ENCODE measurements around the gene TPCN2. TPM values are rescaled to one million over a fixed set of nuclear protein-coding genes. Genes with fewer than 3 reads are reported as not detected.

TPCN2 gene
- polyA plus RNA-seq, 3 donors = 29.3 to 52.8 (median 31.5) TPM

- no peak for TF ChIP-seq CTCF (IDR thresholded peaks at IDR 0.05)
- no peaks in the 10 kb centered on the region for H3K4me1 ChIP-seq (ENCODE audit: control insufficient read depth in 1 of 2, insufficient read depth in 2 of 2, low read length in 2 of 2)
- DNase-seq = no peak
- no peaks in the 10 kb centered on the region for H3K79me2 ChIP-seq (ENCODE audit: insufficient read depth, low read length)
- no peak overlapping the region for H3K9ac ChIP-seq (ENCODE audit: insufficient read depth, low read length, poor library complexity, severe bottlenecking)
- no peak overlapping the region for H3K4me2 ChIP-seq (replicated peaks; ENCODE audit: extremely low read depth, low read length, poor library complexity, severe bottlenecking)
- no peaks in the 10 kb centered on the region for H3K27me3 ChIP-seq (ENCODE audit: control insufficient read depth in 2 of 2, insufficient read depth in 2 of 2, low read length in 2 of 2)
- intact Hi-C loops (cut with micrococcal nuclease) = no loop called here
- Mint-ChIP-seq H3K9me3 (peaks cover 2 to 12% (median 7%) of the 10 kb centered on the region in 7 donors), H3K27me3 (ENCODE audit: low read depth in 3 of 3) (peaks cover 0 to 7% (median 5%) of the 10 kb centered on the region in 3 donors), H3K4me3 (no peak overlapping the region), H3K4me1 (no peaks in the 10 kb centered on the region), H3K36me3 (no peaks in the 10 kb centered on the region), H3K27ac (no peak overlapping the region)
- H4K20me1 ChIP-seq (ENCODE audit: insufficient read depth, low read length) = no peaks in the 10 kb centered on the region
- H3K36me3 ChIP-seq (replicated peaks in 1 of 2; ENCODE audit: control insufficient read depth in 1 of 2, insufficient read depth in 2 of 2, low read length in 2 of 2) = no peaks in the 10 kb centered on the region
- peaks cover 0 to 10% of the 10 kb centered on the region in 2 donors for H3K9me3 ChIP-seq (replicated peaks in 1 of 2; ENCODE audit: control insufficient read depth in 1 of 2, insufficient read depth in 1 of 2, low read length in 2 of 2)
- H2AFZ ChIP-seq (ENCODE audit: insufficient read depth, low read depth, low read length, poor library complexity, severe bottlenecking) = no peak overlapping the region
- no peak overlapping the region for H3K4me3 ChIP-seq (replicated peaks in 1 of 3; ENCODE audit: low read depth in 2 of 3, low read length in 3 of 3)
- 97% methylated on average over 6 of the region's 6 CpGs for WGBS (ENCODE audit: insufficient coverage)
- no peak overlapping the region for H3K27ac ChIP-seq (ENCODE audit: low read depth in 1 of 2, low read length in 2 of 2)
Observed at GRCh38 chr11:69110451-69110850, 61.7 kb downstream of the TPCN2 start.

- H3K27ac ChIP-seq (ENCODE audit: low read depth in 1 of 2, low read length in 2 of 2) = no peak overlapping the region
- H3K4me1 ChIP-seq (ENCODE audit: control insufficient read depth in 1 of 2, insufficient read depth in 2 of 2, low read length in 2 of 2) = no peaks in the 10 kb centered on the region
- H3K4me3 Mint-ChIP-seq = no peak overlapping the region
- H3K4me3 ChIP-seq (replicated peaks in 1 of 3; ENCODE audit: low read depth in 2 of 3, low read length in 3 of 3) = no peak overlapping the region
- no peaks in the 10 kb centered on the region for H4K20me1 ChIP-seq (ENCODE audit: insufficient read depth, low read length)
- intact Hi-C loops (cut with micrococcal nuclease) = no loop called here
- no peaks in the 10 kb centered on the region for H3K36me3 ChIP-seq (replicated peaks in 1 of 2; ENCODE audit: control insufficient read depth in 1 of 2, insufficient read depth in 2 of 2, low read length in 2 of 2)
- no peak overlapping the region for H3K4me2 ChIP-seq (replicated peaks; ENCODE audit: extremely low read depth, low read length, poor library complexity, severe bottlenecking)
- H3K79me2 ChIP-seq (ENCODE audit: insufficient read depth, low read length) = no peaks in the 10 kb centered on the region
- WGBS (ENCODE audit: insufficient coverage) = 96% methylated on average over 17 of the region's 20 CpGs
- peak overlapping the region in 1 of 7 donors; percentile 38 for H3K27ac Mint-ChIP-seq
- H3K9ac ChIP-seq (ENCODE audit: insufficient read depth, low read length, poor library complexity, severe bottlenecking) = no peak overlapping the region
- no peaks in the 10 kb centered on the region for H3K4me1 Mint-ChIP-seq
- no peaks in the 10 kb centered on the region for H3K27me3 ChIP-seq (ENCODE audit: control insufficient read depth in 2 of 2, insufficient read depth in 2 of 2, low read length in 2 of 2)
- peaks cover 0 to 10% of the 10 kb centered on the region in 2 donors for H3K9me3 ChIP-seq (replicated peaks in 1 of 2; ENCODE audit: control insufficient read depth in 1 of 2, insufficient read depth in 1 of 2, low read length in 2 of 2)
- H3K36me3 Mint-ChIP-seq = no peaks in the 10 kb centered on the region
- peaks cover 2 to 12% (median 7%) of the 10 kb centered on the region in 7 donors for H3K9me3 Mint-ChIP-seq
- no peak for DNase-seq
- H3K27me3 Mint-ChIP-seq (ENCODE audit: low read depth in 3 of 3) = peaks cover 0 to 7% (median 5%) of the 10 kb centered on the region in 3 donors
- TF ChIP-seq CTCF (IDR thresholded peaks at IDR 0.05) = no peak
- no peak overlapping the region for H2AFZ ChIP-seq (ENCODE audit: insufficient read depth, low read depth, low read length, poor library complexity, severe bottlenecking)
Observed at GRCh38 chr11:69111624-69112542, 63.2 kb downstream of the TPCN2 start.
